OCI-LY1 (cell line): ENCODE data around the gene ABLIM1.

Experiments
- H2AFZ ChIP-seq: fragments of 200-600 bp; sonication (generic), shearing (Covaris generic); 2 replicates; pipeline ENCODE4 v1.6.0; 2014; ENCODE audit warnings: antibody characterized with exemption, mild to moderate bottlenecking, low read length
- H3F3A ChIP-seq: fragments of 200-600 bp; sonication (generic), shearing (Covaris generic); 2 replicates; pipeline ENCODE4 v1.6.0; 2014; ENCODE audit warnings: mild to moderate bottlenecking, antibody characterized with exemption, low read length, moderate library complexity; ENCODE audit not compliant: insufficient read depth
- H3K27ac ChIP-seq: fragments of 200-600 bp; sonication (generic); 2 replicates; pipeline ENCODE4 v1.5.1; 2014; ENCODE audit warnings: low read length, mixed run types, mild to moderate bottlenecking, low read depth; ENCODE audit not compliant: poor library complexity, severe bottlenecking
- H3K27me3 ChIP-seq: fragments of 200-600 bp; sonication (generic); 2 replicates; pipeline ENCODE4 v1.6.0; 2014; ENCODE audit warnings: antibody characterized with exemption, mild to moderate bottlenecking, low read length, moderate library complexity; ENCODE audit not compliant: insufficient read depth
- H3K36me3 ChIP-seq: fragments of 200-600 bp; sonication (generic); 2 replicates; pipeline ENCODE4 v1.6.1; 2014; ENCODE audit warnings: mild to moderate bottlenecking, antibody characterized with exemption, low read length, moderate library complexity, mixed read lengths; ENCODE audit not compliant: insufficient read depth
- H3K4me1 ChIP-seq: fragments of 200-600 bp; sonication (generic); 2 replicates; pipeline ENCODE4 v1.5.1; 2014; ENCODE audit warnings: mild to moderate bottlenecking, low read length, moderate library complexity; ENCODE audit not compliant: insufficient read depth, severe bottlenecking
- H3K4me2 ChIP-seq: fragments of 200-600 bp; sonication (generic), shearing (Covaris generic); 2 replicates; pipeline ENCODE4 v1.6.1; 2014; ENCODE audit warnings: low read length
- H3K4me3 ChIP-seq: fragments of 200-600 bp; sonication (generic); 2 replicates; pipeline ENCODE4 v1.5.1; 2014; ENCODE audit warnings: low read length, low read depth, mild to moderate bottlenecking, mixed read lengths; ENCODE audit not compliant: poor library complexity, severe bottlenecking
- H3K79me2 ChIP-seq: fragments of 200-600 bp; shearing (Covaris generic); 2 replicates; pipeline ENCODE4 v1.6.1; 2016; ENCODE audit warnings: mixed run types, low read length, mixed read lengths; ENCODE audit not compliant: insufficient read depth
- H3K9ac ChIP-seq: fragments of 200-600 bp; sonication (generic), shearing (Covaris generic); 2 replicates; pipeline ENCODE4 v1.6.1; 2014; ENCODE audit warnings: mild to moderate bottlenecking, low read length, mixed read lengths
- H3K9me2 ChIP-seq: fragments of 200-600 bp; sonication (generic), shearing (Covaris generic); 2 replicates; pipeline ENCODE4 v1.6.1; 2014; ENCODE audit warnings: low read depth, mild to moderate bottlenecking, low read length, mixed read lengths
- H3K9me3 ChIP-seq: fragments of 200-600 bp; shearing (Covaris generic); 2 replicates; pipeline ENCODE4 v1.6.1; 2014; ENCODE audit warnings: low read length, mixed read lengths
- H4K20me1 ChIP-seq: fragments of 200-600 bp; sonication (generic), shearing (Covaris generic); 2 replicates; pipeline ENCODE4 v1.6.0; 2016; ENCODE audit warnings: mild to moderate bottlenecking, low read length; ENCODE audit not compliant: insufficient read depth
- EZH2 ChIP-seq: fragments of 200-600 bp; sonication (generic), shearing (Covaris generic); IDR thresholded peaks from 2 replicates; pipeline ENCODE4 v1.8.0; 2017; ENCODE audit warnings: borderline replicate concordance, mixed run types, mild to moderate bottlenecking, antibody characterized with exemption, low read length, moderate library complexity, mixed read lengths
- TF ChIP-seq, protein P1 (sequence below): fragments of 200-600 bp; sonication (generic), shearing (Covaris generic); IDR thresholded peaks from 2 replicates; pipeline ENCODE4 v1.5.1; 2017; ENCODE audit warnings: mild to moderate bottlenecking, antibody characterized with exemption, low read length, moderate library complexity, mixed read lengths

Gene ABLIM1

DNA sequence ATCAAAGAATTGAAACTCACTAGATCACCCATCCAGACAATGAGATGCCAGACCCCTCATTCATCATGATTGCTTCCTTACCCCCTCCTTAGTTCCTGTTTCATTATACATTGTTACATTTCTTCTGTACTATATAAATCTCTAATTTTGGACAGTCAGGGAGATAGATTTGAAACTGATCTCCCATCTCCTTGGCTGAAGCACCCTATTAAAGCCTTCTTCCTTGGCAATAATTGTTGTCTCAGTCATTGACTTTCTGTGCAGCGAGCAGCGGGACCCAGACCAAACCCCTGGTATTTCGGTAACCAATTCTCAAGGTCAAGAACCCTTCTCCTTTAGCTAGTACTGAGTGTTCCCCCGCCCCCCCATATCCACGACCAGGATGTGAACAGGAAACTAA is 100.2 kb downstream of the ABLIM1 start:
- Histone ChIP-seq H3F3A (no peaks in the 10 kb centered on the region), H3K4me2 (no peak overlapping the region), H3K9me3 (0 out of 2 replicates have a peak, but pooled peaks cover 3% of the 10 kb centered on the region), H3K36me3 (no peaks in the 10 kb centered on the region; the same call in 1 of the 2 replicates), H2AFZ (no peak overlapping the region), H3K79me2 (no peaks in the 10 kb centered on the region), H4K20me1 (no peaks in the 10 kb centered on the region), H3K9ac (no peak overlapping the region), H3K9me2 (no peaks in the 10 kb centered on the region), H3K4me3 (no peak overlapping the region), H3K27ac (no peak overlapping the region), H3K4me1 (no peaks in the 10 kb centered on the region), H3K27me3 (no peaks in the 10 kb centered on the region)
- TF ChIP-seq EZH2, result no peak
- TF ChIP-seq, protein P1, sequence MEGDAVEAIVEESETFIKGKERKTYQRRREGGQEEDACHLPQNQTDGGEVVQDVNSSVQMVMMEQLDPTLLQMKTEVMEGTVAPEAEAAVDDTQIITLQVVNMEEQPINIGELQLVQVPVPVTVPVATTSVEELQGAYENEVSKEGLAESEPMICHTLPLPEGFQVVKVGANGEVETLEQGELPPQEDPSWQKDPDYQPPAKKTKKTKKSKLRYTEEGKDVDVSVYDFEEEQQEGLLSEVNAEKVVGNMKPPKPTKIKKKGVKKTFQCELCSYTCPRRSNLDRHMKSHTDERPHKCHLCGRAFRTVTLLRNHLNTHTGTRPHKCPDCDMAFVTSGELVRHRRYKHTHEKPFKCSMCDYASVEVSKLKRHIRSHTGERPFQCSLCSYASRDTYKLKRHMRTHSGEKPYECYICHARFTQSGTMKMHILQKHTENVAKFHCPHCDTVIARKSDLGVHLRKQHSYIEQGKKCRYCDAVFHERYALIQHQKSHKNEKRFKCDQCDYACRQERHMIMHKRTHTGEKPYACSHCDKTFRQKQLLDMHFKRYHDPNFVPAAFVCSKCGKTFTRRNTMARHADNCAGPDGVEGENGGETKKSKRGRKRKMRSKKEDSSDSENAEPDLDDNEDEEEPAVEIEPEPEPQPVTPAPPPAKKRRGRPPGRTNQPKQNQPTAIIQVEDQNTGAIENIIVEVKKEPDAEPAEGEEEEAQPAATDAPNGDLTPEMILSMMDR, result no peak

DNA sequence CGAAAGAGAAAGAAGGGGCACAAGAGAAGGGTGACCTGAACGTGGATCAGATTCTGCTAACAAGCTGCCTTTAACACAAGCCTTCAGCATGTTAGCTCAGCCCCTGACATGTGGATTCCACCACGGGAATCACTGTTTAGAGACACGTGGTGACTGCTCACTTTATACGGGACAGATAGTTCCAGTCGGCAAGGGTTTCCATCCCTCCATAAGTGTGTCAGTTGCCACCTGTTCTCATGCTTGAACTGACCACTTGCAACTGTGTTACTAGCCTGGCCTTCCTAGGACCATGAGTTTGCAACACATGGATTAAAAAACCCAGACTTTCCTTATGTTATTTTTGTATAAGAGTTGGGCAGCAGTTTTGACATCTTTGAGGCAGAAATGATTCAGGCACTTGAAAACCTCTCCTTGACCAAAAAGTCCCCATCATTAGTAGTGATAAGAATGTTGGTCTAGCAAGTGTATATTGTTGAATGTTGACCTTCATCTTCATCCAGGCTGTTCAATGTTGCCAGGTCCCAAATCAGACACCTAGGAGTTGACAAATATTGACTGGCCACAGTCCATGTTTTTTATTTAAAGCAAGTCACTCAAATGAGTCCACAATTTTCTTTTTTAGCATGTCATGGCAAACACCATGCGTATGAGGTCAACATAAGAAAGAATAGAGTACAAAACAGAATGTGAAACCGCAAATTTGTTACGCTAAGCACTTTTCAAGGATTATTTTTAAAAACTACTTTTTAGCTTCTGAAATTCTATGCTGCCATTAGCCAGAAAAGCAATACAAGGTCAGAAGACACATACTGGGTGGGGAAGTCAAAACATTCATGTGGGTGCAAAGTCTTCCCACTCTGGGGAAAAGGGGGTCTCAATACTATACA is 101.6 kb downstream of the ABLIM1 start:
- Histone ChIP-seq H3K9me2 (no peaks in the 10 kb centered on the region), H3K79me2 (no peaks in the 10 kb centered on the region), H3K4me3 (no peak overlapping the region), H3F3A (no peaks in the 10 kb centered on the region), H4K20me1 (no peaks in the 10 kb centered on the region), H3K4me1 (no peaks in the 10 kb centered on the region), H3K9me3 (0 out of 2 replicates have a peak, but pooled peaks cover 3% of the 10 kb centered on the region), H3K36me3 (no peaks in the 10 kb centered on the region; the same call in 1 of the 2 replicates), H2AFZ (no peak overlapping the region), H3K9ac (no peak overlapping the region), H3K27me3 (no peaks in the 10 kb centered on the region), H3K27ac (no peak overlapping the region), H3K4me2 (no peak overlapping the region)
- no peak for TF ChIP-seq EZH2
- TF ChIP-seq, protein P1, result no peak

GRCh38 chr10:114553436-114553835 is 104.6 kb downstream of the ABLIM1 start:
- Histone ChIP-seq H3K4me2 (no peak overlapping the region), H3K4me1 (no peaks in the 10 kb centered on the region), H3K4me3 (no peak overlapping the region), H3F3A (no peaks in the 10 kb centered on the region), H3K27ac (no peak overlapping the region), H3K27me3 (no peaks in the 10 kb centered on the region), H3K36me3 (no peaks in the 10 kb centered on the region; the same call in 1 of the 2 replicates), H3K9me3 (0 out of 2 replicates have a peak, but pooled peaks cover 3% of the 10 kb centered on the region), H4K20me1 (no peaks in the 10 kb centered on the region), H3K79me2 (no peaks in the 10 kb centered on the region), H3K9ac (no peak overlapping the region), H3K9me2 (no peaks in the 10 kb centered on the region), H2AFZ (no peak overlapping the region)
- no peak for TF ChIP-seq EZH2
- TF ChIP-seq, protein P1, result no peak
